OCI-LY7 (cell line): ENCODE data around the gene IMPACT.

Source experiments
- EZH2phosphoT487 ChIP-seq: fragments of 200-600 bp; sonication (generic); IDR thresholded peaks from 2 replicates; pipeline ENCODE4 v1.6.1; 2018; ENCODE audit warnings: low read depth, borderline replicate concordance, mild to moderate bottlenecking, mixed run types, antibody characterized with exemption, low read length, moderate library complexity, mixed read lengths
- TF ChIP-seq, protein P1 (sequence below): fragments of 200-600 bp; sonication (generic); conservative IDR thresholded peaks from 2 replicates; pipeline ENCODE4 v1.5.1; 2014; ENCODE audit warnings: mild to moderate bottlenecking, antibody characterized with exemption, low read length, moderate library complexity, mixed read lengths

DNA sequence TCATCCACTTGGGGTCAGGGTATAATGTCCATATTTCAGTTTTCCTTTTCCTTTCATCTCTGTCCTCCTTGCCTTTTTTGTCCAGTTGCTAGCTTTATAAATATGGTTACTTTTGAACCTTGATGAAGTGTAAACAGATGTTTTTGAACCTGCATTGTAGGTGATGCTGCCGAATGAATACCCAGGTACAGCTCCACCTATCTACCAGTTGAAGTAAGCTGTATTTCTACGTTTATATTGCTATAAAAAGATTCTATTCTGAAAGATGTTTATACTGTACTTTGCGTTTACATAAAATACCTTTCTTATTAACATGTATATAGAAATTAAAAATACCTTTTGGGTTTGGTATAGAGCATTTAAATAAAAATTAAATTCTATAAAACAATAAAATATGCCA lies 2.2 kb downstream of the IMPACT start:
- TF ChIP-seq, protein P1, sequence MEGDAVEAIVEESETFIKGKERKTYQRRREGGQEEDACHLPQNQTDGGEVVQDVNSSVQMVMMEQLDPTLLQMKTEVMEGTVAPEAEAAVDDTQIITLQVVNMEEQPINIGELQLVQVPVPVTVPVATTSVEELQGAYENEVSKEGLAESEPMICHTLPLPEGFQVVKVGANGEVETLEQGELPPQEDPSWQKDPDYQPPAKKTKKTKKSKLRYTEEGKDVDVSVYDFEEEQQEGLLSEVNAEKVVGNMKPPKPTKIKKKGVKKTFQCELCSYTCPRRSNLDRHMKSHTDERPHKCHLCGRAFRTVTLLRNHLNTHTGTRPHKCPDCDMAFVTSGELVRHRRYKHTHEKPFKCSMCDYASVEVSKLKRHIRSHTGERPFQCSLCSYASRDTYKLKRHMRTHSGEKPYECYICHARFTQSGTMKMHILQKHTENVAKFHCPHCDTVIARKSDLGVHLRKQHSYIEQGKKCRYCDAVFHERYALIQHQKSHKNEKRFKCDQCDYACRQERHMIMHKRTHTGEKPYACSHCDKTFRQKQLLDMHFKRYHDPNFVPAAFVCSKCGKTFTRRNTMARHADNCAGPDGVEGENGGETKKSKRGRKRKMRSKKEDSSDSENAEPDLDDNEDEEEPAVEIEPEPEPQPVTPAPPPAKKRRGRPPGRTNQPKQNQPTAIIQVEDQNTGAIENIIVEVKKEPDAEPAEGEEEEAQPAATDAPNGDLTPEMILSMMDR = peak; percentile 50
- no peak for TF ChIP-seq EZH2phosphoT487
